Measurements from ENCODE around the gene RNF207. TPM values are rescaled to one million over a fixed set of nuclear protein-coding genes. Genes with fewer than 3 reads are reported as not detected.

RNF207 gene
- total and polyA plus RNA-seq, 10 of the 15 experiments (the other 5 are each of a cell fraction or from before 2014, with no cell fraction given) = 1.7 to 36.4 (median 13.1) TPM

- DNase-seq (ENCODE audit: low read depth, low spot score) (no peak), ATAC-seq (no peak), FAIRE-seq (no peak)
- Histone ChIP-seq H3K36me3 (ENCODE audit: control insufficient read depth in 2 of 2, insufficient read depth in 2 of 2, low read length in 1 of 2) (peaks cover 0 to 7% of the 10 kb centered on the region in 2 experiments; a peak in 2 of 4 replicates), H2AFZ (ENCODE audit: control insufficient read depth, low read depth, low read length) (no peak overlapping the region), H4K20me1 (ENCODE audit: control insufficient read depth, insufficient read depth) (no peaks in the 10 kb centered on the region; the same call in 1 of the 2 replicates), H3K79me2 (ENCODE audit: control insufficient read depth, insufficient read depth, low read length) (no peaks in the 10 kb centered on the region), H3K9me3 (replicated peaks; ENCODE audit: control insufficient read depth, insufficient read depth, low read length) (no peaks in the 10 kb centered on the region), H3K4me2 (ENCODE audit: control insufficient read depth, insufficient read depth) (no peak overlapping the region), H3K27me3 (replicated peaks in 1 of 2; ENCODE audit: control insufficient read depth in 2 of 2, insufficient read depth in 2 of 2, low read length in 1 of 2) (no peaks in the 10 kb centered on the region), H3K4me3 (no peak overlapping the region), H3K4me1 (ENCODE audit: control insufficient read depth, insufficient read depth, low read length) (no peaks in the 10 kb centered on the region), H3K9ac (ENCODE audit: control insufficient read depth, insufficient read depth, low read length) (no peak overlapping the region), H3K27ac (ENCODE audit: control insufficient read depth, insufficient read depth) (no peak overlapping the region)
- ChIA-PET CTCF (no interaction called here), POLR2A (no interaction called here), RAD21 (ENCODE audit: unreplicated experiment) (no interaction called here), SMC1A (ENCODE audit: uncharacterized antibody, unreplicated experiment) (no interaction called here)
- intact Hi-C loops (cut with micrococcal nuclease; ENCODE audit: unreplicated experiment) (no loop called here), in situ Hi-C loops (cut with MboI) (no loop called here)
- TF ChIP-seq RBBP5 (conservative IDR thresholded peaks at IDR 0.05) = no peak
- TF ChIP-seq EGR1 (IDR thresholded peaks at IDR 0.05; ENCODE audit: borderline replicate concordance in 1 of 2, low read depth in 2 of 2, low read length in 2 of 2) = no peak
- TF ChIP-seq NR2C1 (IDR thresholded peaks at IDR 0.05) = no peak
- no peak for TF ChIP-seq ZNF622 (IDR thresholded peaks at IDR 0.05)
- TF ChIP-seq ZBTB40 (IDR thresholded peaks at IDR 0.05; ENCODE audit: borderline replicate concordance) = no peak
- TF ChIP-seq, protein P1, sequence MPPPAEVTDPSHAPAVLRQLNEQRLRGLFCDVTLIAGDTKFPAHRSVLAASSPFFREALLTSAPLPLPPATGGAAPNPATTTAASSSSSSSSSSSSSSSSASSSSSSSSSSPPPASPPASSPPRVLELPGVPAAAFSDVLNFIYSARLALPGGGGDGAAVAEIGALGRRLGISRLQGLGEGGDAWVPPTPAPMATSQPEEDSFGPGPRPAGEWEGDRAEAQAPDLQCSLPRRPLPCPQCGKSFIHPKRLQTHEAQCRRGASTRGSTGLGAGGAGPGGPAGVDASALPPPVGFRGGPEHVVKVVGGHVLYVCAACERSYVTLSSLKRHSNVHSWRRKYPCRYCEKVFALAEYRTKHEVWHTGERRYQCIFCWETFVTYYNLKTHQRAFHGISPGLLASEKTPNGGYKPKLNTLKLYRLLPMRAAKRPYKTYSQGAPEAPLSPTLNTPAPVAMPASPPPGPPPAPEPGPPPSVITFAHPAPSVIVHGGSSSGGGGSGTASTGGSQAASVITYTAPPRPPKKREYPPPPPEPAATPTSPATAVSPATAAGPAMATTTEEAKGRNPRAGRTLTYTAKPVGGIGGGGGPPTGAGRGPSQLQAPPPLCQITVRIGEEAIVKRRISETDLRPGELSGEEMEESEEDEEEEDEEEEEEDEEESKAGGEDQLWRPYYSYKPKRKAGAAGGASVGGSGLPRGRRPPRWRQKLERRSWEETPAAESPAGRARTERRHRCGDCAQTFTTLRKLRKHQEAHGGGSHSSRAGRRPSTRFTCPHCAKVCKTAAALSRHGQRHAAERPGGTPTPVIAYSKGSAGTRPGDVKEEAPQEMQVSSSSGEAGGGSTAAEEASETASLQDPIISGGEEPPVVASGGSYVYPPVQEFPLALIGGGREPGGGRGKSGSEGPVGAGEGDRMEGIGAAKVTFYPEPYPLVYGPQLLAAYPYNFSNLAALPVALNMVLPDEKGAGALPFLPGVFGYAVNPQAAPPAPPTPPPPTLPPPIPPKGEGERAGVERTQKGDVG (CRISPR knock-in tag; IDR thresholded peaks at IDR 0.05) = no peak
- no peak for TF ChIP-seq PAX8 (IDR thresholded peaks at IDR 0.05)
- BruUV-seq (replicated peaks) = no TSS peak
- WGBS (ENCODE audit: insufficient coverage, insufficient replicate concordance, low lambda C conversion rate, missing lambda C conversion rate) = 88% methylated on average over 22 of the region's 22 CpGs
Observed at GRCh38 chr1:6269720-6270400, 63.9 kb downstream of the RNF207 start.

All from GM12878 (cell line).